IPS-18a (cell line): ENCODE data around the gene TMEM203.

Experiments used
- H3K27ac ChIP-seq: one replicate; pipeline ENCODE4 v1.5.1; 2013; ENCODE audit warnings: low read length
- H3K27me3 ChIP-seq: one replicate; pipeline ENCODE4 v1.6.1; 2013; ENCODE audit warnings: mild to moderate bottlenecking, low read length; ENCODE audit not compliant: control insufficient read depth, insufficient read depth
- H3K36me3 ChIP-seq: one replicate; pipeline ENCODE4 v1.6.1; 2013; ENCODE audit warnings: low read depth, low read length; ENCODE audit not compliant: control insufficient read depth
- H3K4me1 ChIP-seq: one replicate; pipeline ENCODE4 v1.6.1; 2013; ENCODE audit warnings: low read depth, low read length; ENCODE audit not compliant: control insufficient read depth
- H3K4me3 ChIP-seq: one replicate; pipeline ENCODE4 v1.5.1; 2013; ENCODE audit warnings: low read length
- H3K9ac ChIP-seq: one replicate; pipeline ENCODE4 v1.6.1; 2013; ENCODE audit warnings: mild to moderate bottlenecking, low read length, moderate library complexity
- H3K9me3 ChIP-seq: one replicate; pipeline ENCODE4 v1.6.1; 2013; ENCODE audit warnings: low read depth, low read length; ENCODE audit not compliant: control insufficient read depth

TMEM203 gene

GRCh38 chr9:137160054-137160425, 45.4 kb downstream of the TMEM203 start:
- no peak overlapping the region for H3K9ac ChIP-seq
- H3K27ac ChIP-seq, result no peak overlapping the region
- H3K4me3 ChIP-seq, result no peak overlapping the region
- no peaks in the 10 kb centered on the region for H3K36me3 ChIP-seq
- H3K27me3 ChIP-seq, result peaks cover 80% of the 10 kb centered on the region
- H3K9me3 ChIP-seq, result no peaks in the 10 kb centered on the region
- H3K4me1 ChIP-seq, result no peaks in the 10 kb centered on the region

- no peak overlapping the region for H3K27ac ChIP-seq
- H3K9ac ChIP-seq, result no peak overlapping the region
- H3K27me3 ChIP-seq, result peaks cover 73% of the 10 kb centered on the region
Measured at GRCh38 chr9:137159105-137160053, 46.1 kb downstream of the TMEM203 start.

DNA sequence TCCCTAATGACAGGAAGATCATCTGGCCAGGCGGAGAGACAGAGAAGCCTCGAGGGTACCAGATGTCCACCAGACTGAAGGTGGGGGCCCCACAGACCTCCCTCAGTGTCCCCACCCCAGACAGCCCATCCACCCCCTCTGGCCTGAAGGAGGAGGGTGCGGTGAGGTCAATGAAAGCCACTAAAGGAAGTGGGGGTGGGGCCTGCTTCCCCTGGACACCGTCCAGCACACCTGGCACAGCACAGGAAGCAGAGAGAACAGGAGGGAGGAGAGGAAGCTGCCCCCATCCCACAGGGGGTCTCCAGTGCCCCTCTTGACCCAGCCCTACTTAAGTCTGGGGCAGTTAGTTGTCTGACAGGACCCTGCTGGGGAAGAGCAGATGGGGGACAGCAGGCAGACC, 46.8 kb downstream of the TMEM203 start:
- Histone ChIP-seq H3K9ac (no peak overlapping the region), H3K9me3 (no peaks in the 10 kb centered on the region), H3K27me3 (peaks cover 66% of the 10 kb centered on the region), H3K4me1 (no peaks in the 10 kb centered on the region), H3K36me3 (no peaks in the 10 kb centered on the region), H3K27ac (no peak overlapping the region), H3K4me3 (no peak overlapping the region)

More at GRCh38 chr9:137159105-137160053, 46.1 kb downstream of the TMEM203 start:
- Histone ChIP-seq H3K4me3 (no peak overlapping the region), H3K4me1 (no peaks in the 10 kb centered on the region), H3K9me3 (no peaks in the 10 kb centered on the region), H3K36me3 (no peaks in the 10 kb centered on the region)

DNA sequence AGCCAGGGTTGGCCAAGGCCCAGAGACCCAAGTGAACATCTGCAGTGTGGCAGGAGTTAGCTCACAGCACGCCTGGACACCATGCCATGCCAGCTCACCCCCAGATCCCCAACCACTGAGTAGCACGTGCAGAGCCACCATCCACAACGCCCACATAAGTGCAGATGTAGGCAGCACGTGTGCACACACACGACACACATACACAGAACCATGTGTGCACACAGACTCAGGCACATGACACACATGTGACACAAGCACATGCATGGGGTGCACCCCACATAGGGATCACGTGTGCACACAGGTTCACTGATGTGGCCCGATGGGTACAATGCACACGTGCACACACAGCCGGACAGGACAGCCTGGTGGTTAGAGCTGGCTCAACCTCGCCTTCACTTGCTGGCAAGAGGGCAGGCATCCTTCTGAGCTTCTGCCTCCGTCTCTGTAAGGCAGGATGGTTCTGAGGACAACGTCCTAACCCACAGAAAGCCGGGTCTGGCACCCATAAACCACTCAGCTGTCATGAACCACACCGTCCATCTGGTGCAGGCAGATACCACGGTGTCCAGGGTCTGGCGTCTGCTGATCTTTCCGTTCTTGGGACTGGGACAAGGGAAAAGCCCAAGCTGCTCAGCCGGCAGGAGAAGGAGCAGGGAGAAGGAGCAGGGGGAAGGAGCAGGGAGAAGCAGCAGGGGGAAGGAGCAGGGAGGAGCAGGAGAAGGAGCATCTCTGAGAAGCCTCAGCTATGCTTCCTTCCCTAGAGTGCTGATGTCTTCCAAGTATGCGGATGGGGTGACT, 47.6 kb downstream of the TMEM203 start:
- Histone ChIP-seq H3K9ac (no peak overlapping the region), H3K9me3 (no peaks in the 10 kb centered on the region), H3K4me3 (no peak overlapping the region), H3K27ac (no peak overlapping the region), H3K27me3 (peaks cover 57% of the 10 kb centered on the region), H3K36me3 (no peaks in the 10 kb centered on the region), H3K4me1 (no peaks in the 10 kb centered on the region)

DNA sequence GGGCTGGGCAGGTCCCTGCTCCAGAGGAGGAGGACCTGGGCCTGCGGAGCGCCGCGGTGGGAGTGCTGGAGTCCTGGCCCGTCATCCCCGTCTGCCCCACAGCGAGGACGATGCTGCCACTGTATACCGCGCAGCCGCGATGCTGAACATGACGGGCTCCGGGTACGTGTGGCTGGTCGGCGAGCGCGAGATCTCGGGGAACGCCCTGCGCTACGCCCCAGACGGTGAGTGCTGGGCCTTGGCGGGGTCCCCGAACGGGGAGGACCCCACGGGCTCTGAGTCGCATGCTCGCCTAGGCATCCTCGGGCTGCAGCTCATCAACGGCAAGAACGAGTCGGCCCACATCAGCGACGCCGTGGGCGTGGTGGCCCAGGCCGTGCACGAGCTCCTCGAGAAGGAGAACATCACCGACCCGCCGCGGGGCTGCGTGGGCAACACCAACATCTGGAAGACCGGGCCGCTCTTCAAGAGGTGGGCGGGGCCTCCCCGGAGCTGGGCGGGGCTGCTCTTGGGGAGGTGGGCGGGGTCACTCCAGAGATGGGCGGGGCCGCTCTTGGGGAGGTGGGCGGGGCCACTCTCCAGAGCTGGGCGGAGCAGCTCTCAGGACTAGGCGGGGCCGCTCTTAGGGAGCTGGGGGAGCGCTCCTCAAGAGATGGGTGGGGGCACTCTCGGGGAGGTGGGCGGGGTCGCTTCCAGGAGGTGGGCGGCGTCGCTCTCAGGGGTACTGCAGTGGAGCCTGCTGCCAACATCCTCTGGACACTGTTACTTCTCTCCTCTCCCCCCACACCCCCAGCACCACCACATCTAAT, 48.7 kb downstream of the TMEM203 start:
- no peak overlapping the region for H3K9ac ChIP-seq

More for the DNA sequence above, 48.7 kb downstream of the TMEM203 start:
- Histone ChIP-seq H3K36me3 (no peaks in the 10 kb centered on the region), H3K4me3 (no peak overlapping the region), H3K9me3 (no peaks in the 10 kb centered on the region), H3K27me3 (peaks cover 47% of the 10 kb centered on the region), H3K4me1 (no peaks in the 10 kb centered on the region), H3K27ac (no peak overlapping the region)
